GM12874 (cell line): ENCODE data around the gene REX1BD.

ENCODE experiments used
- TF ChIP-seq, protein P1 (sequence below): IDR thresholded peaks from 2 replicates; pipeline ENCODE4 v1.5.1; 2011; ENCODE audit warnings: low read depth, mild to moderate bottlenecking, control low read depth, low read length, moderate library complexity; ENCODE audit not compliant: insufficient read depth

REX1BD gene

GRCh38 chr19:18607226-18608101 is 18.9 kb downstream of the REX1BD start:
- TF ChIP-seq, protein P1, sequence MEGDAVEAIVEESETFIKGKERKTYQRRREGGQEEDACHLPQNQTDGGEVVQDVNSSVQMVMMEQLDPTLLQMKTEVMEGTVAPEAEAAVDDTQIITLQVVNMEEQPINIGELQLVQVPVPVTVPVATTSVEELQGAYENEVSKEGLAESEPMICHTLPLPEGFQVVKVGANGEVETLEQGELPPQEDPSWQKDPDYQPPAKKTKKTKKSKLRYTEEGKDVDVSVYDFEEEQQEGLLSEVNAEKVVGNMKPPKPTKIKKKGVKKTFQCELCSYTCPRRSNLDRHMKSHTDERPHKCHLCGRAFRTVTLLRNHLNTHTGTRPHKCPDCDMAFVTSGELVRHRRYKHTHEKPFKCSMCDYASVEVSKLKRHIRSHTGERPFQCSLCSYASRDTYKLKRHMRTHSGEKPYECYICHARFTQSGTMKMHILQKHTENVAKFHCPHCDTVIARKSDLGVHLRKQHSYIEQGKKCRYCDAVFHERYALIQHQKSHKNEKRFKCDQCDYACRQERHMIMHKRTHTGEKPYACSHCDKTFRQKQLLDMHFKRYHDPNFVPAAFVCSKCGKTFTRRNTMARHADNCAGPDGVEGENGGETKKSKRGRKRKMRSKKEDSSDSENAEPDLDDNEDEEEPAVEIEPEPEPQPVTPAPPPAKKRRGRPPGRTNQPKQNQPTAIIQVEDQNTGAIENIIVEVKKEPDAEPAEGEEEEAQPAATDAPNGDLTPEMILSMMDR, result no peak

DNA sequence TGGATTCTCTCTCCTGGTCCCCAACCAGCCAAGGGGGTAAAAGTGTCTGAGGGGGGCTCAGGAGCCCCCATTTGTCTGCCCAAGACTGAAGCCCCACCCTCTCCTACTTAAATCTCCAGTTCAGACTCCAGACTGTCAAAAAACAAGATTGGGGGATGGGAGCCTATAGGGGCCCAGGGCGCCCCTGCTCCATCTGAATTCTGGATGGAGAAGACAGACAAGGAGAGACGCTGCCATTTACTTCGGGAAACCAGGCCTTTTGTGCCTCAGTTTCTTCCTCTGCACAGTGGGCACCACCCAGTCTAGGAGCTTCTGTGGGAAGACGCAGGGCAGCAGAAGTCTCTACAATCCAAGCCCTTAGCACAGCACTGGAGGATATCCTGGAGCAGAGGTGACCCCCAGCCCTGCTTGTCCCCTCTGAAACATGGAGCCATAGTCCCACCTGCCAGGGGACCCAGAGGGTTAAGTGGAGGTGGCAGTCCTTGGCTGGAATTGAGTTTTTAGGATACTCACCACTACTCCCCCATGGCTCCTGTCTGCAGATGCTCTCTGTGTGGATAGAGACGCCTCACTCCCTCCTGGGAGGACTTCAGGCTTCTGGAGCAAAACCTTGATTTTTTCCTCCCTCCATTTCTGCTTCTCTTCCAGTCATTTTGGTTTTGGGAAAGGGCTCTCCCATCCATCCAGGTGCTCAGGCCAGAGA is 19.7 kb downstream of the REX1BD start:
- TF ChIP-seq, protein P1, result no peak

DNA sequence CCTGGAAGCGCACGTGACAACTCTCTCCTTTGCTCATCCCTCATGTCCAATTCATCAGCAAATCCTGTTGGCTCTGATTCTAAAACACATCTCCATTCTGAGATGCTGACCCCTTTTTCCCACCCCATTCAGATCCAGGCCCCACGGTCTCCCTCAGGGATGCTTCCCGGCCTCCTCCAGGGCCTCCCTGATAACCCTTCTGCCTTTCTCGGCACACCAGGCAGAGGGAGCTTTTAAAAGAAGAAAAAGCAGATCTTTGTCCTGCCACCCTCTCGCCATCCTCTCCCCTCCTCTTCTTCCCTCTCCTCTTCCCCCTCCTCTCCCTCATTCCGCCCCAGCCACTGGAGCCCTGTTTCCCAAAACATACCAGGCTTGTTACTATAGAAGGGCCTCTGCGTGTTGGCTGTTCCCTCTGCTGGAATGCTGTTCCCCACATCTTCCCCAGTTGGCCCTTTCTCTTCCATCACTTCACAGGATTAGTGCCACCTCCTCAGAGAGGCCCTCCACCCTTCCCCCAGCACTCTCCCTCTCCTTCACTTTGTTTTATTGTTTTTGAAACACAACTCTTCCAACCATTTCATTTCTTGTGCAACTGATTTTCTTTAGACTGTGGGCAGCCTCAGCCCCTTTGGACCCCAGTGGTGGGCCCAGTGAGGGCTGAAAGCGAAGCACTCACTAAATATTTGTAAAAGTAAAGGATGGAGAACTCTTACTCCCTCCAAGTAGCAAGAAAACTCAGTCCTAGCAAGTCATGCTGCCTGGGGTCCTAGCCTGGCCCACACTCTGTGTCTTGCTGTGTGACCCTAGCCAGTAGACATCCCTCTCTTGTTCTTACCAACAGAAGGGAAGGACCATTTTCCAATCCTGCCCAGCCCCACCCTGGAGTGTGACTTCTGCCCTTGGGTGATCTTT is 20.5 kb downstream of the REX1BD start:
- TF ChIP-seq, protein P1, result no peak

DNA sequence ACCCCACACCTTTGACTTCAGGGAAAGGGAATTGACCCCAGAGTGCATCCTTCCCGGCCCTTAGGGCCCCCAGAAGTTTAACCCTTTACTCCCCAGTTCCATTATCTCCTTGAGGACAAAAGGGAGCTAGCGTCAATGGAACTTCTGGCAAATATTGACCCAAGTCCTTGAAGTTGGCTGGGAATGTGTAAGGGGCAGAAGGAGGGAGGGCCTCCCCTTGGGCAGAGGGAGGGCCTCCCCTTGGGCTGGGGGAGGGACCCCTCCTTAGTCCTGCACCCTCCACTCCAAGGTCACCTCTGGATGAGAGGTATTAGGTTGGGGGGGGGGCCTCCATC is 21.1 kb downstream of the REX1BD start:
- TF ChIP-seq, protein P1, result no peak

GRCh38 chr19:18610245-18610555 is 21.6 kb downstream of the REX1BD start:
- TF ChIP-seq, protein P1, result no peak

GRCh38 chr19:18610556-18611326 is 22.1 kb downstream of the REX1BD start:
- TF ChIP-seq, protein P1, result no peak
